GM21529 (cell line): ENCODE measurements around the gene VAV3.
"Not testable (repeated sequence)": the region's sequence is repeated elsewhere in the genome, so short reads cannot be mapped to it uniquely, and the experiment has no call there.

Source experiments
- ATAC-seq: cut with Tn5 transposase; IDR thresholded peaks from one replicate; pipeline ENCODE4 v1.9.1; 2021; ENCODE audit not compliant: unreplicated experiment

Gene VAV3

DNA sequence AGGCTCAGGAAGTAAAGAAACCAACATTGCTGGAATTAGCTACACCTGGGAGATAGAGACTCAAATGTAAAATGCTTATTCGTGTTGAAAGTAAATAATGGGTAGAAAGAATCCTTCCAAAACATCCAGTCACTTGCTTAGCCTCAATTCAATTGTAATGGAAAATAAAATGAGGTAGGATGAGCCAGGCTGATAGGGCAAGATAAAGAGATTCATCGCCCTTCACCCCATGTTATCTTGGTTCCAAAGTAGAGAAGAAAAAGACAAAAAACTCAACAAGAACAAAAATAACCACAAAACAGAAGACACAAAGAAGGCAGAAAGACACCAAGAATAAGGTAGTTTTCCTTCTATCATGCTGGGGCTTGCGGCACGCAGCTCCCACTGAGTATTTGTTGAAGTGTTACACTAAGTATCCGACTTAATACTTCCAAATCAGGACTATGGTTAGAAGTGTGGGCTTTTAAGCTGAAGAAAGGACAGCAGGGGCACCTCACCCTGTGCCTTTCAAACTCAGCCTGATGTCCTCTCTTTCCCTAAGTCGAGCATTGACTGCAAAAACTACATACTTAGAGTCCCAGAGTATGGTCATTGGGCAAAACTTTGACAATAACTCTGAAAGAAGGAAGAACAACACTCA is 202.1 kb downstream of the VAV3 start:
- no peak for ATAC-seq

DNA sequence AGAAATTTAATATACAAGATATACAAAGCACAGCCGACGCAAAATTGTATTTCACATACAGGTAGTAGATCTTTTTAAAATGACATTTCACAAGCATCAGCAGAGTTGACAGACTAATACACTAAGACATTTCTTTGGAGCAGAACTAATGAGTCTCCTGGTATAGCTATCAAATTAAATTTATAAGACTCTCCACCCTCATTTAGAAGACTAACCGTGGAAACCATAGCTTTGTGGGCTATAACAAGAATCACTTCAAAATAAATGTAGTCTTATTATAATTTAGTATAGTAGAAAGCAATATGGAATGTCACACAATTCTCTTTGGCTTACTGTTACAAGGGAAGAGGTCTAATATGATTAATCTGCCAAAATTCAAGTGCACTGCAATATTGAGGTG is 204.9 kb downstream of the VAV3 start:
- no peak for ATAC-seq

DNA sequence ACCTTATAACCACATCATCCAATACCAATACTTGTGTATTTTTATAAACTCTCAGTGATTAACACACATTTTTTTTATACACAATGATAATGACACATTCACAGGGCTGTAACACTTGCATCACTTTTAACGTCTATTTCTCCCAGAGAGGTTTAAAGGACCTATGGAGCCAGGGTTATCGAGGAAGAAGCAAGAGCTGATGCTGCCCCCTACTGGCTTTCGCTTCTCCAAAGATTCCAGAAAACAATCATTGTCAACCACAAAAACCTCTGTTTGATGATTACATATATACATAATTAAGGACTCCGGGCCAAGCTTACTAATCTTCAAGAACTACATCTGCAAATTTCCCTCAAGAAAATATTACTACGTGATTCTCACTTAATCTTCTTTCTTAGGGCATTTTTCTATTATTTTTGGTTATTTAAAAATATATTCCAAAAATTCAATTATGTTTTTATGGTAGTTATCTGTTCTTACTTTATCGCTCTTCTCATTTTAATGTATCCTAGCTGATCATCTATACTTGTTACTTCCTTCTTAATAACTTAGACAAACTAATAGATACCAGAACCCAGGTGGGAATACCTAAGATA is 214.5 kb downstream of the VAV3 start:
- no peak for ATAC-seq

DNA sequence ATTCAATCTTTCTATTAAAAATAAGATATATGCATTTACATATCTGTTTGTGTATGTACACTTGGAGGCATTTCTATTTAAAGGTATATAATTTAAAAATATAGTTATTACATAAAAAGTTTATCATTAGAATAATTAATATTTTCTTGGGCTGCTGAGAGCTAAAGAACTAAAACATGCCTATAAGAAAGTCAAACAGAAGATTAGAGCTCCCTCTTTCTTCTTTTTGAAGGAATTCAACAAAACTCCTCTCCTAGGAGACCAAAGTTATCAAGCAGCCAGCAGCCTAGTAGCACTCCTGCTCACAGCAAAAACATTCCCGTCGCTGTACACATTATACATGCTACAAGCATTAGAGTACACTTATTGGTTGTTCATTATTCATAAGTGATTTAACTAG is 216.4 kb downstream of the VAV3 start:
- no peak for ATAC-seq

DNA sequence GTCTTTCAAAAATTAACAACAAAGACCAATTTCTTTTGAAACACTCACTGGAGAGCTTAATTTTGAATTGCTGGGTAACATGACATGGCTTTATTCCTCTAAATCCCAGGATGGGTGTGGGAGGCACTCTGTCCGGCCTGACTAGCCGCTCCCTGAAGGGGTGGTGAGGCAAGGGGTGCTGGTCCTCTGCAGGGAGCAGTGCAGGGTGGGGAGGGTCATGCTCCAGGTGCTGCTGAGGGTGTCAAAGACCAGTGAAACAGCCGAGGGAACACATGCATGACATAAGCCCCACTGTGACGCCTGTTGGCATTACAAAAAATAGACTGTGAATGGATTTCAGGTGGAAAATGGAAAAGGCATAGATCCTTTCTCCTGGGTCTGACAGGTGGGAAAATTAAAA is 223.7 kb downstream of the VAV3 start:
- ATAC-seq, result no peak

DNA sequence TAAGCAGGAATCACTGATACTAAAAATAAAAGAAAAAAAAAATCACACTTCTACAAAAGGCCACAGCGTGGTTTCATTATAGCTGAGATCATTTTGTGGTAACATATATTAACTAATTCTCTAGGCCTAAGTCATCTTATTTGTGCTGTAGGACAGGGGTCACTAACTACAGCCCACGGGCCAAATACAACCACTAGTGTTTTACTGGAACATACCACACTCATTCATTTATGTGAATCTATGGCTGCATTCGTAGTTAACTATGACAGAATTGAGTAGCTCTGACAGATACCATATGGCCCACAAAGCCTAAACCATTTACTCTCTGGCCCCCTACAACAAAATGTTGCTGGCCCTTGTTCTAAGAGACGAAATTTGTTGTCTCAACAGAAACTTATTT is 224.4 kb downstream of the VAV3 start:
- no peak for ATAC-seq

DNA sequence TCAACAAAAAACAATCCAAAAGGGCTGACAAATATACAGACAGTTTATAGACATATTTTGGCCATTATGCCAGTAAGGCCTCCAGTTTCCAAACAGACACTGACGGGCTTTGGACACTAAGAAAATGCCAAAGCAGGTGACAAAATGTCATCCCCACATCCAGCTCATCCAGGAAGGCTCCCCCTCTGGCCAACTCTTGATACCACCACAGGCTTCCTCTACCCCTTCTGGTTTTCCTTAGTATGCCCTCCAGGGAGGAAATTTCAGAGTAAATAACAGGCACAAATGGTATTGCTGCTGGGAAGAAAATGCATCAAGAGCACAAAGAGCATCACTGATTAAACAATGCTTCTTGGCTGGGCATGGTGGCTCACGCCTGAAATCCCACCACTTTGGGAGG is 225.3 kb downstream of the VAV3 start:
- no peak for ATAC-seq

DNA sequence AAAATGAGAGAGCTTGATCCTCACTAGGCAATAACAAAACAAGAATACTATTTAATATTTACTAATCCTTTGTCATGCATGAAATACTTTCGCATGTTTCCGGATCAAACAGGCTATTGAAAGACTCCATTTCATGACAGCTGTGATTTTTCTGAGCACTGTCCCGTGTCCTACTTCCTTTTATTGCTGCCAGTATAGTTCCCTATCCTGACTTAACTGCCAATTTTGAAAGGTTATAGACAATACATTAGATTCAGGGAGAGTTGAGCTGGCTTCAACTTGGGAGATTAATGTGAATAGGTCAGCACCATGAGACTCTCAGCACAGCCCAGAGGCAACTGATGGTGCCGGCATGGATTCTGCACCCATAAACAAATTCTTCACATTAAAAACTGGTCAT is 225.8 kb downstream of the VAV3 start:
- ATAC-seq, result no peak

DNA sequence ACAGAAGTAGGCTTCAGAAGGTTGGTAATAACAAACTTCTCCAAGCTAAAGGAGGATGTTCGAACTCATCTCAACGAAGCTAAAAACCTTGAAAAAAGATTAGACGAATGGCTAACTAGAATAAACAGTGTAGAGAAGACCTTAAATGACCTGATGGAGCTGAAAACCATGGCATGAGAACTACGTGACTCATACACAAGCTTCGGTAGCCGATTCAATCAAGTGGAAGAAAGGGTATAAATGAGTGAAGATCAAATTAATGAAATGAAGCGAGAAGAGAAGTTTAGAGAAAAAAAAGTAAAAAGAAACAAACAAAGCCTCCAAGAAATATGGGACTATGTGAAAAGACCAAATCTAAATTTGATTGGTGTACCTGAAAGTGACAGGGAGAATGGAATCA is 231.6 kb downstream of the VAV3 start:
- ATAC-seq, result not testable (repeated sequence)

DNA sequence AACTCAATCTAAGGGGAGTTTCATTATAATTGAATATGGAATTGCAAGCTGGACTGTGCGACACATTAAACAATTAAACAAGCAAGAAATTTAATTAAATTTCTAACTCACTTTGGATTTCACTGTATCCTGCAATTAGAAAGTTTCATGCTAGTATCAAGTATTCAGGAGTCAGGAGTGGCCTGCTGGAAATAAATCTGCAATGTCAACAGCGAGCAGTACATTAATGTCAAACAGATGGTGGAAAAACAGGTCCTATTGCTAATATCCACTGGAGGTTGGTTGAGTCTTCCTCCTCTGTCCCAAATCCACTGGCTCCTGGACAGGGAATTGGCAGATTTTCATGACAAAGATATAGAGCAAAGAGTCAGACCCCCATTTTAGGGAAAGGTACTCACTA is 237.1 kb downstream of the VAV3 start:
- ATAC-seq, result no peak

DNA sequence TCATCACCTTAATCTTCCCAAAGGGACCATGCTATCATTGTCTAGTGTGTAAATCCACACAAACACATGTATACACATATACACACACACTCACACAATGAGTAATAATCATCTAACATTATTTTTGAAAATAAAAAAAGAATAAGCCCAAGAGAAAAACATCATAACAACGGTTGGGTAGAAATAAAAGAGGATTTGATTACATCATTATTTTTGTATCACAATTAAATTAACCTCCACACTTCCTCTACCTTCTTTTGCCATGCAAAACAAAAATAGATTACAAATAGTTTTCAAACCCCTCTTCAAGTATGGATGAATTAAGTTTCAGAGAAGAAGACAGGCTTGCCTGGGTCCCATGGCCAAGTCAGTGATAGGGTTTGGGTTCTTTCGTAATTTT is 238.1 kb downstream of the VAV3 start:
- ATAC-seq, result no peak

DNA sequence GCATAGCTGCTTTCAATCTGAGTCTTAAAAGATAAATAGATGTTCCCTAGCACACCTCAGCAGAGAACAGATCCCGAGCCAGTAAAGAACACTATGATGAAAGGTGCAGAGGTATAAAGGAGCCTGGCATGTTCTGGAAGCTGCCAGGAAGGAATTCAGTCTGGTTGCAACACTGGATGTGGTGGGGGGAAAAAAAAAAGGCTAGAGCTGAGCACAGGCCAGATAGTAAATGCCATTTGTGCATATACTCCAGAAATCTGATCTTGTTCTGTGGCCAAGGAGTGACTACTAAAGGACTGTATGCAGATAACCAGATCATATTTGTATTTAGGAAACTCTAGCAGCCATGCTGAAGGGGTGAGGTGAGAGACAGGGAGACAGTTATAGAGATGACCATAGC is 240.3 kb downstream of the VAV3 start:
- no peak for ATAC-seq

DNA sequence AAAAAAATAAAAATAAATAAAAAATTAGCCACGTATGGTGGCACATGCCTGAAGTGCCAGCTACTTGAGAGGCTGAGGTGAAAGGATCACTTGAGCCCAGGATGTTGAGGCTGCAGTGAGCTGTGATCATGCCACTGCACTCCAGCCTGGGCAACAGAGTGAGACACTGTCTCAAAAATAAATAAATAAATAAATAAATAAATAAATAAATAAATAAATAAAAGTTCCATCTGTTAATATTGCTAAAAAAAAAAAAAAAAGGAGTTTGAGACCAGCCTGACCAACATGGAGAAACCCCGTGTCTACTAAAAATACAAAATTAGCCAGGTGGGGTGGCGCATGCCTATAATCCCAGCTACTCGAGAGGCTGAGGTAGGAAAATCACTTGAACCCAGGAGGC is 244.8 kb downstream of the VAV3 start:
- ATAC-seq, result not testable (repeated sequence)

DNA sequence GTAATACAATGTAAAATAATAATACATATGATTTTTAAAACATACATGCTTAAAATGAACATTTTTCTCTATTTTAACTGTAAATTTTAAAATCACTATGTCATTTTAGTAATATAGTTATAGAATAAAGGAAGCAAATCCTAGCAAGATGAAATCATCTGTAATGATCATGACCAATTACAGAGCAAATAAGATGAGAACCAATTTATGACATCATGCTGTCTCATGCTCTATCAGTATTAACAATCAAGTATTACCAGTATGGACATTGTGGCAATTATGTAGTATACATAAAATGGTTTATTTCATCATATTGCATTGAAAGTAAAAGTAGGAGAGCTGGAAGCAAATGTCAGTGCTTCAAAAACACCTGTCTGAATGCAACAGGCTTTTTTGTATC is 255.0 kb downstream of the VAV3 start:
- no peak for ATAC-seq

DNA sequence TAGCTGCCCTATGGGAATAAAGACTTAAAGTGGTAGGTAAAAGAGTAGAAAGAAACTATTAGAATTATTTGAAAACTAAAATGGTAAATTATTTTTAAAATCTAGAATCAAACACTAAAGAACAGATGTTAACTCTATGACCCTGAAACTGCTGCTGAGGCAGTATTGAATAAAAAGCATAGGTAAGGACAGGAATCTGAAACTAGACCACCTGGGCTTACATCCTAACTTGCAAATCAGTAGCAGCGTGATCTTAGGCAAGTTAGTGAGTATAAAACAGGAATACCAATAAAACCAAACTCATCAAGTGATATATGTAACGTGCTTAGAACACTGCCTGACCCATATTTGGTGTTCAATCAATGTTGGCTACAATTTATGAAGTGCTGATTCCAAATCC is 257.9 kb downstream of the VAV3 start:
- no peak for ATAC-seq

DNA sequence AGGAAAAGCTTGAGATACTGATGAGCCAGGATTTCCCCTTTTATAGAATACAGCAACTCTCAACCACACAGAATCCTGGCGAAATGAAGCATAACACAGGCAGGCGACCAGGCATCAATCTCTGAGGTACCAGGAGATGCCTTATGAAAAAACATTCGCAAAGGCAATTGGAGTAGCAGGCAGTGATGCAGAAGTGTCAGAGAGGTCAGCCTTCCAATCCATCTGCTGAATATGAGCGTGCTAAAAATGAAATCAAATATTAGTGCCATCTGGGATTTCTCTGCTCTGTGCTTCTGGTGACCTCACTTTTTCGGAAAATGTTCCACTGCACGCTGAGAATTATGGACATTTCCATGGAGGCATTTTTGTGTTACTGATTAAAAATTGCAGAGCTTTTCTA is 258.8 kb downstream of the VAV3 start:
- ATAC-seq, result no peak

DNA sequence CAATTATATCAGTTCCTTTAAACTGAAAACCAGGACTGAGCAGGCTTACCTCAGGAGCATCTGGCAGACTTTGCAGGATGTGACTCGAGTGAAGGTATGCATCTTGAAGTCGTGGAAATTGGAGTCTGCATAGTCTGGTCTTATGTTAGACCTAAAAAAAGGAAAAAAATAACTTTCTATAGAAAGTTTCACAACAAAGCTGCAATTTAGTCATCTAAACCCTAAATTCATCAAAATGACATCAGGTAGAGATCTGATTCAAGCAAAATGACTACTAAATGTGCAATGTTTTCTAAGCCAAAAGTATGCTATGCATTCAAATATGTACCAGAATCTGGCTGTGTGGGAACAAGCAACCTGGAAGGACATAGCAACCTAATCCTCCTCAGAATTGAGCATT is 260.1 kb downstream of the VAV3 start:
- ATAC-seq, result no peak

DNA sequence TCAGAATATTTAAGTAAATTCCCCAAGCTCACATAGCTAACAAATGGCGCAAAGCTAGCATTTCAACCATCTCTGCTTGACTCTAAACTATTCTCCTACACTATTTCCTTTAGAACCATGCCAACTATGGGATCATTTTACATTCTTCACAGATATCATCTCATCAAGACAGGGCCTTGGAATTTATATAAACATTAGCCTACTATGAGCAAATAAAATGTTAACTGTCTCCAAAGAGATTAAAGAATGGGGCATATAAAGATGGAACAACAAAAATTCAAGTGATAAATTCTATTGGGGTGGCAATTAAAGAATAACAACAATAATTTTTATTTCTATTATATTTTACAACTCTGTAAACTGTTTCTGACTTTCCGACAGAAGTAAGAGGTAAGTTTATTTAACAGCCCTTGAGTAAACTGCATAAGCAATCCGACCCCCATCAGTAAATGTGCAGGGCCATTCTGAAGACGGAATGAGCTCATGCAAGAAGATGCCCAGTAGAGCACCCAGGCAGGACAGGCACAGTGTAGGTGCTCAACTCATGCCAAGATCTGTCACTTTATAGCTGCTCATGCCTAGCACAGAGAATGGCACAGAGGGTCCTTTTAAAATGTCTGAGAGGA is 261.9 kb downstream of the VAV3 start:
- no peak for ATAC-seq

DNA sequence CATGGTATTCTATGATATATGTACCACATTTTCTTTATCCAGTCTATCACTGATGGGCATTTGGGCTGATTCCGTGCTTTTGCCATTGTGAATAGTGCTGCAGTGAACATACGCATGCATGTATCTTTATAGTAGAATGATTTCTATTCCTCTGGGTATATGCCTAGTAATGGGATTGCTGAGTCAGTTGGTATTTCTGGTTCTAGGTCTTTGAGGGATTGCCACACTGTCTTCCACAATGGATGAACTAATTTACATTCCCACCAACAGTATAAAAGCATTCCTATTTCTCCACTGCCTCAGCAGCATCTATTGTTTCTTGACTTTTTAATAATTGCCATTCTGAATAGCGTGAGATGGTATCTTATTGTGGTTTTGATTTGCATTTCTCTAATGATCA is 264.3 kb downstream of the VAV3 start:
- not testable (repeated sequence) for ATAC-seq

DNA sequence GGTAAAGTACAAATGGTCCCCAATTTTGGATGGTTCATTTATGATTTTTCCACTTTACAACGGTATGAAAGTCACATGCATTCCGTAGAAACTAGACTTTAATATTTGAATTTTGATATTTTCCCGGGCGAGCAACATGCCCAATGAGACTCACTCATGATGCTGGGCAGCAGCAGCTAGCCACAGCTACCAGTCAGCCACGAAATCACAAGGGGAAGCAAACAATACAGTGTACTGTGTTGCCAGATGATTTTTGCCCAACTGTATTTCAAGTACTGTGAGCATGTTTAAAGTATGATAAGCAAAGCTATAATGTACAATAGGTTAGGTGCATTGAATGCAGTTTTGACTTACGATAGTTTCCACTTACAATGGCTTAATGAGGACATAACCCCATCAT is 266.8 kb downstream of the VAV3 start:
- ATAC-seq, result no peak

DNA sequence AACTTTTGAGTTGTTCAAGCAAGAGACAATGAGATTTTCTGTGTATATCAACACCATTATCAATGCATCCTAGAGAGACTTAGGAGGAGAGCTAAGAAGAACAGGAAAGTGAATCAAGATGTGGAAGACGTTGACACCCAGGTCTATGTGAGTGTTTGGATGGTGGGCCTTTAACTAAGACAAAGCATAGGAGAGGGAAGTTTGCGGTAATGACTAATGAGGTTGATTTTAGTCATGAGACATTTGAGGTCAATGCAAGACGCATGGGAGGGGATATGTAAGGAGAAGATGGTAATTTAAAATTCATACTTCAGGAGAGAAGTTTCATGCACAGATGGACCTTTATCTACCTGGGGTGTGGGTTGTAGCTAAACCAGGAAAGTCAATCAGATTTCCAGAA is 269.6 kb downstream of the VAV3 start:
- ATAC-seq, result no peak

DNA sequence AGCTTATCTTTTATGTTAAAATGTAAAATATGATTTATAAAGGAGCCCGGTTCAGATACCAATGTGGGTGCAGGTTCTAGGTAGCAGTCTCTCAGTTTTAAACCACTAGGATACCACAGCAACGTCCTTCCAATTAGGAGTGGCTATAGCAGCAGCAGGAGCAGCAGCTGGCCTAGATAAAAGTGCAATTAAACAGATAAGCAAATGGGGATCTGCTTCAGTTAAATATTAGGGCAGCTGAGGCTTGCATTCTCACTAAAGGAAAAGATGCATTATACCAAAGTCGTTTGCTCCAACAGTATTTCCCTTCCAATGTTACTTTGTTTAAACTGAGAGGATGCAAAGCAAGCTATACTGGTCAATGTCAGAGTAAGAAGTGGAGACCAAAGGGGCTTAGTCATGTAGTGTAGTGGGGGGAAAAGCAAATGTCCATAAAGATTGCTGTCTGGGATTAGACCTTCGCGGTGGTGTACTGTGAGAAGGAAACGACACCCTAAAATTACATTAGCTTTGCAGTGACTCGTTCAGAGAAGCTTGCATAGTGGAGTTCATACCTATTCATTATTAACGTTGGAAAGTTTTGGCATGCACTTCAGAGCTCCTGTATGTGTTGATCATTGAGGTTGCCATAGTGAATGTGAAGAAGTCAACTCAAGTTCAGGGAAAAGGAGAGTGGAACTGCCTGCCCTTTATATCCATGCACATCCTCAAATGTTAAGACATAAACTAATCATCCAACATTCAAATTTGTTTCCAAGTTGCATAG is 272.2 kb downstream of the VAV3 start:
- ATAC-seq, result no peak
